ENCODE results near the gene OSBPL9.
"Not testable (repeated sequence)": the region's sequence is repeated elsewhere in the genome, so short reads cannot be mapped to it uniquely, and the experiment has no call there.

The OSBPL9 gene

GRCh38 chr1:51691920-51692319 lies 75.0 kb downstream of the OSBPL9 start:
- no peaks in the 10 kb centered on the region for H3K27me3 ChIP-seq (ENCODE audit: insufficient read depth, poor library complexity, severe bottlenecking)
- H3K27ac ChIP-seq (ENCODE audit: poor library complexity, severe bottlenecking) = peak overlapping the region; percentile 90
- peaks cover 56% of the 10 kb centered on the region for H3K4me1 ChIP-seq (ENCODE audit: insufficient read depth, poor library complexity, severe bottlenecking)
- no peak for TF ChIP-seq CTCF (IDR thresholded peaks at IDR 0.05; ENCODE audit: poor library complexity, severe bottlenecking)
- no peaks in the 10 kb centered on the region for H3K36me3 ChIP-seq (ENCODE audit: low read depth)
- no peak for ATAC-seq (ENCODE audit: low read depth)
- no peaks in the 10 kb centered on the region for H3K9me3 ChIP-seq (ENCODE audit: severe bottlenecking)
- no peak for DNase-seq (ENCODE audit: low spot score)
- H3K4me3 ChIP-seq (ENCODE audit: severe bottlenecking) = no peak overlapping the region

- DNase-seq (ENCODE audit: low spot score) (no peak), ATAC-seq (ENCODE audit: low read depth) (peak; percentile 35; the same call in 1 of the 3 replicates)
- Histone ChIP-seq H3K9me3 (ENCODE audit: severe bottlenecking) (no peaks in the 10 kb centered on the region), H3K27ac (ENCODE audit: poor library complexity, severe bottlenecking) (peak overlapping the region; percentile 90), H3K4me3 (ENCODE audit: severe bottlenecking) (no peak overlapping the region), H3K27me3 (ENCODE audit: insufficient read depth, poor library complexity, severe bottlenecking) (no peaks in the 10 kb centered on the region), H3K36me3 (ENCODE audit: low read depth) (no peaks in the 10 kb centered on the region), H3K4me1 (ENCODE audit: insufficient read depth, poor library complexity, severe bottlenecking) (peaks cover 61% of the 10 kb centered on the region)
- no peak for TF ChIP-seq CTCF (IDR thresholded peaks at IDR 0.05; ENCODE audit: poor library complexity, severe bottlenecking)
These were observed 76.7 kb downstream of the OSBPL9 start for GRCh38 chr1:51693419-51694155.

- ATAC-seq (ENCODE audit: low read depth) (peak; percentile 83), DNase-seq (ENCODE audit: low spot score) (no peak)
- Histone ChIP-seq H3K27me3 (ENCODE audit: insufficient read depth, poor library complexity, severe bottlenecking) (no peaks in the 10 kb centered on the region), H3K36me3 (ENCODE audit: low read depth) (no peaks in the 10 kb centered on the region), H3K9me3 (ENCODE audit: severe bottlenecking) (no peaks in the 10 kb centered on the region), H3K4me3 (ENCODE audit: severe bottlenecking) (no peak overlapping the region), H3K4me1 (ENCODE audit: insufficient read depth, poor library complexity, severe bottlenecking) (peaks cover 29% of the 10 kb centered on the region), H3K27ac (ENCODE audit: poor library complexity, severe bottlenecking) (peak overlapping the region; percentile 40)
- TF ChIP-seq CTCF (IDR thresholded peaks at IDR 0.05; ENCODE audit: poor library complexity, severe bottlenecking) = no peak
These were observed 80.3 kb downstream of the OSBPL9 start for GRCh38 chr1:51697166-51697565.

- ATAC-seq (ENCODE audit: low read depth) (no peak), DNase-seq (ENCODE audit: low spot score) (no peak)
- Histone ChIP-seq H3K4me3 (ENCODE audit: severe bottlenecking) (no peak overlapping the region), H3K9me3 (ENCODE audit: severe bottlenecking) (no peaks in the 10 kb centered on the region), H3K4me1 (ENCODE audit: insufficient read depth, poor library complexity, severe bottlenecking) (peaks cover 10% of the 10 kb centered on the region), H3K27ac (ENCODE audit: poor library complexity, severe bottlenecking) (no peak overlapping the region), H3K36me3 (ENCODE audit: low read depth) (no peaks in the 10 kb centered on the region), H3K27me3 (ENCODE audit: insufficient read depth, poor library complexity, severe bottlenecking) (no peaks in the 10 kb centered on the region)
- TF ChIP-seq CTCF (IDR thresholded peaks at IDR 0.05; ENCODE audit: poor library complexity, severe bottlenecking) = no peak
These were observed 82.5 kb downstream of the OSBPL9 start for GRCh38 chr1:51699391-51699790.

GRCh38 chr1:51701782-51702181 lies 84.9 kb downstream of the OSBPL9 start:
- not testable (repeated sequence) for H3K4me3 ChIP-seq (ENCODE audit: severe bottlenecking); H3K27ac ChIP-seq (ENCODE audit: poor library complexity, severe bottlenecking); H3K27me3 ChIP-seq (ENCODE audit: insufficient read depth, poor library complexity, severe bottlenecking); H3K36me3 ChIP-seq (ENCODE audit: low read depth); DNase-seq (ENCODE audit: low spot score); H3K4me1 ChIP-seq (ENCODE audit: insufficient read depth, poor library complexity, severe bottlenecking); H3K9me3 ChIP-seq (ENCODE audit: severe bottlenecking); ATAC-seq (ENCODE audit: low read depth)

GRCh38 chr1:51702220-51702619 lies 85.3 kb downstream of the OSBPL9 start:
- H3K27ac ChIP-seq (ENCODE audit: poor library complexity, severe bottlenecking); H3K9me3 ChIP-seq (ENCODE audit: severe bottlenecking); DNase-seq (ENCODE audit: low spot score); H3K27me3 ChIP-seq (ENCODE audit: insufficient read depth, poor library complexity, severe bottlenecking); ATAC-seq (ENCODE audit: low read depth); H3K4me1 ChIP-seq (ENCODE audit: insufficient read depth, poor library complexity, severe bottlenecking); H3K36me3 ChIP-seq (ENCODE audit: low read depth); H3K4me3 ChIP-seq (ENCODE audit: severe bottlenecking): not testable (repeated sequence)

All from RWPE2 (cell line).